Spleen (tissue), 7 donors: ENCODE results near the gene HMCN1.

ENCODE experiments used
- POLR2A ChIP-seq, 3 donors: fragments of 450-650 bp; IDR thresholded peaks; one replicate each; pipeline ENCODE4 v1.5.1; 2017; ENCODE audit warnings: antibody characterized with exemption in 3 of 3, mild to moderate bottlenecking in 1 of 3
- POLR2AphosphoS5 ChIP-seq, 3 donors: sonication (generic); formaldehyde crosslinking; IDR thresholded peaks; one replicate each; pipeline ENCODE4 v1.5.1; 2017; ENCODE audit warnings: antibody characterized with exemption in 3 of 3
- TF ChIP-seq, protein P1 (sequence below), 11 experiments: fragments of 200-600 bp in 7 of 11; fragments of 450-650 bp in 4 of 11; sonication (generic) in 4 of 11; IDR thresholded peaks in 8 of 11; conservative IDR thresholded peaks in 3 of 11; 1 replicate in 7 of 11; 2 replicates in 4 of 11; pipeline versions ENCODE4 v1.4.0 to v1.8.0; 2016 to 2021; ENCODE audit warnings: antibody characterized with exemption in 11 of 11, inconsistent platforms in 4 of 11, mild to moderate bottlenecking in 1 of 11
- donor health status: DM: no; HTN: no; CAD: no; lungs with moderate emphysema.
- donor health status: DM: no; HTN: no; CAD: no.
- donor health status: DM: no; HTN: no; CAD: no.

DNA sequence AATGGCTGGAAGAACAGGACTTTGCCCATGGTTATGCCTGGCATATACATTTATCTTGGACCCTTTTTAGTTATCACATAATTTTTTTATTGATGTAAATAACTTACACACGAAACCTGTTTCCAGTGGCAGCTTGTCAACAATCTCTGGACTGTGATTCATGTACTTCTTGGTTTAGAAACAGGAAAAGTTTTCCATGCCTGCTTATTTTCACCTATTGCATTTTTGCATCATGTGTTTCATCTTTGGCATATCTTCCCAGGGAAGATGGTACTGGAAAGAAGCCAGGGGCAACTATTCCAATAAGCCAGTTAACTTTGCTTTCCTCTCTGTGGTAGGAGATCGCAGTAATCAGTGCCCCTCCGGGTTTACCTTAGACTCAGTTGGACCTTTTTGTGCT lies 430.6 kb downstream of the HMCN1 start:
- TF ChIP-seq, protein P1, sequence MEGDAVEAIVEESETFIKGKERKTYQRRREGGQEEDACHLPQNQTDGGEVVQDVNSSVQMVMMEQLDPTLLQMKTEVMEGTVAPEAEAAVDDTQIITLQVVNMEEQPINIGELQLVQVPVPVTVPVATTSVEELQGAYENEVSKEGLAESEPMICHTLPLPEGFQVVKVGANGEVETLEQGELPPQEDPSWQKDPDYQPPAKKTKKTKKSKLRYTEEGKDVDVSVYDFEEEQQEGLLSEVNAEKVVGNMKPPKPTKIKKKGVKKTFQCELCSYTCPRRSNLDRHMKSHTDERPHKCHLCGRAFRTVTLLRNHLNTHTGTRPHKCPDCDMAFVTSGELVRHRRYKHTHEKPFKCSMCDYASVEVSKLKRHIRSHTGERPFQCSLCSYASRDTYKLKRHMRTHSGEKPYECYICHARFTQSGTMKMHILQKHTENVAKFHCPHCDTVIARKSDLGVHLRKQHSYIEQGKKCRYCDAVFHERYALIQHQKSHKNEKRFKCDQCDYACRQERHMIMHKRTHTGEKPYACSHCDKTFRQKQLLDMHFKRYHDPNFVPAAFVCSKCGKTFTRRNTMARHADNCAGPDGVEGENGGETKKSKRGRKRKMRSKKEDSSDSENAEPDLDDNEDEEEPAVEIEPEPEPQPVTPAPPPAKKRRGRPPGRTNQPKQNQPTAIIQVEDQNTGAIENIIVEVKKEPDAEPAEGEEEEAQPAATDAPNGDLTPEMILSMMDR (IDR thresholded peaks at IDR 0.05 in 8 of 11, conservative IDR thresholded peaks at IDR 0.05 in 3 of 11), result no peak
- TF ChIP-seq POLR2AphosphoS5 (IDR thresholded peaks at IDR 0.05), result no peak
- TF ChIP-seq POLR2A (IDR thresholded peaks at IDR 0.05), result no peak
